HepG2 (cell line): ENCODE results near the gene WDR37. TPM values are rescaled to one million over a fixed set of nuclear protein-coding genes. Genes with fewer than 3 reads are reported as not detected.

Experiments used
- ATAC-seq: fragments of 200-7000 bp; cut with Tn5 transposase; 3 replicates; pipeline ENCODE4 v1.9.1; 2020; ENCODE audit warnings: mild to moderate bottlenecking, moderate library complexity
- BruUV-seq: library from RNA; stranded (reverse); fragments of 400-500 nt; replicated peaks from 2 replicates; lab custom pipeline; 2021; lab: Mats Ljungman, UMichigan
- CTCF ChIA-PET: fragments of 300-600 bp; formaldehyde crosslinking; extraction: SDS; loops from one replicate; lab custom pipeline; 2021; ENCODE audit warnings: low total read pairs, inconsistent platforms, low intra/inter-chr PET ratio; lab: Yijun Ruan, JAX
- POLR2A ChIA-PET: fragments of 350-600 bp; sonication (Branson Sonifier 250); formaldehyde crosslinking; loops from one replicate; lab custom pipeline; 2020; ENCODE audit warnings: antibody characterized with exemption, inconsistent platforms; lab: Yijun Ruan, JAX
- DNase-seq: peaks from one replicate; pipeline ENCODE4 v3.0.0-alpha.2; 2015; ENCODE audit warnings: low spot score
- FAIRE-seq: peaks from 3 replicates; lab custom pipeline; 2011; peaks lifted over from hg19 to GRCh38; lab: Jason Lieb, UNC
- H2AFZ ChIP-seq: one replicate; pipeline ENCODE4 v1.6.1; 2011; ENCODE audit warnings: low read length, inconsistent platforms
- H3K27ac ChIP-seq: fragments of 300-600 bp; 3 replicates; pipeline ENCODE4 v1.8.0; 2011; ENCODE audit warnings: mixed run types, mild to moderate bottlenecking, mixed read lengths, low read length, inconsistent platforms; ENCODE audit not compliant: insufficient read depth; ENCODE audit errors: extremely low read length
- H3K27me3 ChIP-seq, 2 experiments: fragments of 200-600 bp in 1 of 2; 2 replicates in 1 of 2; 3 replicates in 1 of 2; pipeline versions ENCODE4 v1.6.0 to v1.8.0; 2011; ENCODE audit warnings: low read length in 2 of 2, mild to moderate bottlenecking in 2 of 2, moderate library complexity in 2 of 2, inconsistent platforms in 1 of 2; ENCODE audit not compliant: insufficient read depth in 2 of 2, control insufficient read depth in 1 of 2
- H3K36me3 ChIP-seq, 2 experiments: fragments of 200-600 bp in 1 of 2; replicated peaks in 1 of 2; 2 replicates in 1 of 2; 3 replicates in 1 of 2; pipeline versions ENCODE4 v1.5.1 to v1.8.0; 2011; ENCODE audit warnings: low read length in 2 of 2, inconsistent platforms in 1 of 2; ENCODE audit not compliant: insufficient read depth in 2 of 2, control insufficient read depth in 1 of 2
- H3K4me1 ChIP-seq: 2 replicates; pipeline ENCODE4 v1.5.1; 2012; ENCODE audit warnings: low read length, inconsistent platforms; ENCODE audit not compliant: insufficient read depth
- H3K4me2 ChIP-seq: 2 replicates; pipeline ENCODE4 v1.6.0; 2011; ENCODE audit warnings: low read depth, low read length, inconsistent platforms
- H3K4me3 ChIP-seq, 3 experiments: fragments of 200-600 bp in 1 of 3; sonication (generic), shearing (Covaris generic) in 1 of 3; replicated peaks in 1 of 3; 2 replicates each; pipeline ENCODE4 v1.5.1; 2011 to 2016; ENCODE audit warnings: low read length in 3 of 3, inconsistent platforms in 2 of 3, low read depth in 2 of 3, mild to moderate bottlenecking in 2 of 3, control low read depth in 1 of 3, mixed read lengths in 1 of 3; ENCODE audit not compliant: insufficient read depth in 1 of 3
- H3K79me2 ChIP-seq: one replicate; pipeline ENCODE4 v1.6.1; 2011; ENCODE audit warnings: low read length, inconsistent platforms; ENCODE audit not compliant: insufficient read depth
- H3K9ac ChIP-seq: 2 replicates; pipeline ENCODE4 v1.6.0; 2011; ENCODE audit warnings: mild to moderate bottlenecking, low read depth, low read length, inconsistent platforms; ENCODE audit not compliant: insufficient read depth
- H3K9me3 ChIP-seq: 2 replicates; pipeline ENCODE4 v1.5.1; 2012; ENCODE audit warnings: mild to moderate bottlenecking, low read length
- H4K20me1 ChIP-seq: 2 replicates; pipeline ENCODE4 v1.6.0; 2011; ENCODE audit warnings: inconsistent platforms, mild to moderate bottlenecking, low read length, moderate library complexity; ENCODE audit not compliant: insufficient read depth
- HNF4G ChIP-seq, 2 experiments: sonication (generic) in 1 of 2; formaldehyde crosslinking in 1 of 2; IDR thresholded peaks; 2 replicates each; pipeline versions ENCODE4 v1.4.0 to v1.6.1; 2011 to 2020; ENCODE audit warnings: borderline replicate concordance in 2 of 2, low read depth in 2 of 2, mild to moderate bottlenecking in 2 of 2, low read length in 1 of 2, missing genetic modification reagents in 1 of 2, moderate library complexity in 1 of 2
- MNT ChIP-seq: fragments of 450-650 bp; IDR thresholded peaks from 2 replicates; pipeline ENCODE4 v1.6.1; 2016
- NONO ChIP-seq, 2 experiments: fragments of 450-650 bp in 1 of 2; sonication (generic) in 1 of 2; formaldehyde crosslinking in 1 of 2; IDR thresholded peaks in 1 of 2; conservative IDR thresholded peaks in 1 of 2; 2 replicates each; pipeline versions ENCODE4 v1.6.1 to v1.8.0; 2017 to 2022; ENCODE audit warnings: mild to moderate bottlenecking in 1 of 2, missing genetic modification reagents in 1 of 2, moderate library complexity in 1 of 2
- XBP1 ChIP-seq: sonication (generic); formaldehyde crosslinking; IDR thresholded peaks from 2 replicates; pipeline ENCODE4 v1.5.0; 2020; ENCODE audit warnings: missing genetic modification reagents
- ZBTB21 ChIP-seq: sonication (generic); formaldehyde crosslinking; IDR thresholded peaks from 2 replicates; pipeline ENCODE4 v1.4.0; 2020; ENCODE audit warnings: missing genetic modification reagents
- ZNF292 ChIP-seq: sonication (generic); formaldehyde crosslinking; IDR thresholded peaks from 2 replicates; pipeline ENCODE4 v1.8.1; 2022; ENCODE audit warnings: mild to moderate bottlenecking, low read depth, missing genetic modification reagents, borderline replicate concordance
- ZNF569 ChIP-seq: sonication (generic); formaldehyde crosslinking; IDR thresholded peaks from 2 replicates; pipeline ENCODE4 v1.5.0; 2020; ENCODE audit warnings: mild to moderate bottlenecking, missing genetic modification reagents, moderate library complexity, borderline replicate concordance
- WGBS: methylation state at CpG from one replicate; pipeline ENCODE4 v1.1.6; 2017; ENCODE audit warnings: low lambda C conversion rate; 5-methylcytosine and 5-hydroxymethylcytosine counted together
- in situ Hi-C: cut with HindIII; loops from 2 replicates; pipeline ENCODE4 v1.10.0; 2017; ENCODE audit warnings: low pct_unique_long_range_greater_than_20kb; ENCODE audit not compliant: extremely low pct_ligation_motif_present
- intact Hi-C: fragments of 100-400 bp; cut with micrococcal nuclease; formaldehyde crosslinking; loops from one replicate; pipeline ENCODE4 v1.10.0; 2022; ENCODE audit not compliant: unreplicated experiment
- polyA plus RNA-seq, 8 experiments: library from polyadenylated mRNA; depleted of rRNA in 3 of 8; stranded (reverse) in 7 of 8; unstranded in 1 of 8; fragments of >200 nt; fragmentation: Illumina TruSeq in 4 of 8; extraction: Trizol in 4 of 8; gene quantifications; 2 replicates each; pipeline versions ENCODE4 v1.2.1 to v1.2.3, GENCODE V29; 2011 to 2016; ENCODE audit warnings: low read depth in 4 of 8, missing spikeins in 1 of 8, mixed read lengths in 1 of 8; ENCODE audit not compliant: insufficient read depth in 1 of 8
- total RNA-seq, 5 experiments: library from RNA; depleted of rRNA; stranded (reverse); fragments of >200 nt; fragmentation: Illumina TruSeq; extraction: Trizol; gene quantifications; 2 replicates each; pipeline ENCODE4 v1.2.3, GENCODE V29; 2016; ENCODE audit warnings: low read depth in 1 of 5
- TF ChIP-seq, protein P1 (sequence below): IDR thresholded peaks from 2 replicates; pipeline ENCODE4 v1.6.1; 2016; ENCODE audit warnings: missing compliant biosample characterization, missing genetic modification reagents, borderline replicate concordance

WDR37 gene
- total and polyA plus RNA-seq, 2 of the 13 experiments (the other 11 are each of a cell fraction or from before 2014, with no cell fraction given): 5.9 to 7.5 TPM

DNA sequence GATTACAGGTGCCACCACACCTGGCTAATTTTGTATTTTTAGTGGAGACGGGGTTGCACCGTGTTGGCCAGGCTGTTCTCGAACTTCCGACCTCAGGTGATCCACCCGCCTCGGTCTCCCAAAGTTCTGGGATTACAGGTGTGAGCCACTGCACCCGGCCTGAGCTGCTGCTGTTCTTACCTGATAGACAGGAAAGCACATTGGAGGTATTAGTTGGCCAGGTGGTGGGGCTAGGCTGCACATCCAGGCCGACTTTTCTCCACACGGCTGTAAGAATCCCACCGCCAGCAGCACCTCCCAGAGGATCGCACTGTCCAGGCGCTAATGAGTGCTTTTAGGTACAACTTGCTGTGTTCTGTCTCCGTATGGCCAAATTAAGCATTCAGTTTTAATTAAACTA lies 112.6 kb downstream of the WDR37 start:
- intact Hi-C loops: no loop called here

More for the DNA sequence above, 112.6 kb downstream of the WDR37 start:
- Histone ChIP-seq H3K4me1 (no peaks in the 10 kb centered on the region), H3K9ac (no peak overlapping the region), H3K4me2 (no peak overlapping the region), H3K36me3 (no peaks in the 10 kb centered on the region), H3K4me3 (no peak overlapping the region), H3K27me3 (peaks cover 11 to 78% of the 10 kb centered on the region in 2 experiments), H4K20me1 (no peaks in the 10 kb centered on the region), H2AFZ (no peak overlapping the region), H3K79me2 (no peaks in the 10 kb centered on the region), H3K27ac (no peak overlapping the region), H3K9me3 (no peaks in the 10 kb centered on the region)
- no TSS peak for BruUV-seq
- 59% methylated on average over 12 of the region's 13 CpGs for WGBS
- CTCF ChIA-PET: no interaction called here
- ATAC-seq (no peak), FAIRE-seq (no peak), DNase-seq (no peak)
- TF ChIP-seq NONO (IDR thresholded peaks at IDR 0.05) (no peak), NONO (CRISPR knock-in tag; conservative IDR thresholded peaks at IDR 0.05) (no peak), ZBTB21 (CRISPR knock-in tag) (no peak), XBP1 (no peak), ZNF569 (CRISPR knock-in tag) (no peak), ZNF292 (no peak), HNF4G (IDR thresholded peaks at IDR 0.05; ENCODE audit: borderline replicate concordance, low read depth, low read length) (no peak), HNF4G (CRISPR knock-in tag; IDR thresholded peaks at IDR 0.05; ENCODE audit: borderline replicate concordance, low read depth) (no peak), MNT (no peak)
- TF ChIP-seq, protein P1, sequence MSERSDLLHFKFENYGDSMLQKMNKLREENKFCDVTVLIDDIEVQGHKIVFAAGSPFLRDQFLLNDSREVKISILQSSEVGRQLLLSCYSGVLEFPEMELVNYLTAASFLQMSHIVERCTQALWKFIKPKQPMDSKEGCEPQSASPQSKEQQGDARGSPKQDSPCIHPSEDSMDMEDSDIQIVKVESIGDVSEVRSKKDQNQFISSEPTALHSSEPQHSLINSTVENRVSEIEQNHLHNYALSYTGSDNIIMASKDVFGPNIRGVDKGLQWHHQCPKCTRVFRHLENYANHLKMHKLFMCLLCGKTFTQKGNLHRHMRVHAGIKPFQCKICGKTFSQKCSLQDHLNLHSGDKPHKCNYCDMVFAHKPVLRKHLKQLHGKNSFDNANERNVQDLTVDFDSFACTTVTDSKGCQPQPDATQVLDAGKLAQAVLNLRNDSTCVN (CRISPR knock-in tag): no peak
- POLR2A ChIA-PET: no interaction called here
- in situ Hi-C loops: no loop called here
